SK-N-SH treated with all-trans-retinoic acid at 6 μM for 48 hours (cell line): ENCODE measurements around the gene SCGB3A1.

Source experiments
- ATAC-seq: fragments of 200-7000 bp; cut with Tn5 transposase; 3 replicates; pipeline ENCODE4 v1.9.1; 2020; ENCODE audit warnings: mild to moderate bottlenecking, moderate library complexity
- ARNTL ChIP-seq: fragments of 450-650 bp; formaldehyde crosslinking; IDR thresholded peaks from 2 replicates; pipeline ENCODE4 v1.5.0; 2020; ENCODE audit warnings: low read depth, mild to moderate bottlenecking, moderate library complexity, borderline replicate concordance
- BACH2 ChIP-seq: fragments of 250-450 bp; sonication (Bioruptor Pico); IDR thresholded peaks from 2 replicates; pipeline ENCODE4 v1.9.0; 2021; ENCODE audit warnings: mild to moderate bottlenecking, borderline replicate concordance
- CREB5 ChIP-seq: fragments of 250-450 bp; sonication (Bioruptor Pico); IDR thresholded peaks from 2 replicates; pipeline ENCODE4 v1.5.1; 2020; ENCODE audit warnings: low read depth, mild to moderate bottlenecking, moderate library complexity
- CSDC2 ChIP-seq: fragments of 250-450 bp; sonication (Bioruptor Pico); IDR thresholded peaks from 2 replicates; pipeline ENCODE4 v1.5.0; 2020; ENCODE audit warnings: mild to moderate bottlenecking, moderate library complexity
- ESRRG ChIP-seq: fragments of 250-450 bp; sonication (Bioruptor Pico); IDR thresholded peaks from 2 replicates; pipeline ENCODE4 v1.6.1; 2021; ENCODE audit warnings: mild to moderate bottlenecking
- ISL1 ChIP-seq: fragments of 250-450 bp; sonication (Bioruptor Pico); IDR thresholded peaks from 2 replicates; pipeline ENCODE4 v2.1.2; 2022; ENCODE audit warnings: mild to moderate bottlenecking, moderate library complexity
- OSR1 ChIP-seq: fragments of 250-450 bp; sonication (Bioruptor Pico); IDR thresholded peaks from 2 replicates; pipeline ENCODE4 v1.8.0; 2022; ENCODE audit warnings: moderate library complexity, mild to moderate bottlenecking, inconsistent platforms
- PATZ1 ChIP-seq: fragments of 250-450 bp; sonication (Bioruptor Pico); IDR thresholded peaks from 2 replicates; pipeline ENCODE4 v1.8.0; 2020; ENCODE audit warnings: mild to moderate bottlenecking, moderate library complexity, borderline replicate concordance
- POU6F1 ChIP-seq: fragments of 250-450 bp; sonication (Bioruptor Pico); IDR thresholded peaks from 2 replicates; pipeline ENCODE4 v1.8.0; 2021; ENCODE audit warnings: low read depth, mild to moderate bottlenecking, moderate library complexity, borderline replicate concordance
- PPARA ChIP-seq: fragments of 250-450 bp; sonication (Bioruptor Pico); IDR thresholded peaks from 2 replicates; pipeline ENCODE4 v1.5.0; 2020; ENCODE audit warnings: mild to moderate bottlenecking, borderline replicate concordance
- RARB ChIP-seq: fragments of 250-450 bp; sonication (Bioruptor Pico); IDR thresholded peaks from 2 replicates; pipeline ENCODE4 v1.8.0; 2021; ENCODE audit warnings: mild to moderate bottlenecking, moderate library complexity
- SNAI2 ChIP-seq: fragments of 250-450 bp; sonication (Bioruptor Pico); IDR thresholded peaks from 2 replicates; pipeline ENCODE4 v1.5.0; 2020; ENCODE audit warnings: mild to moderate bottlenecking, moderate library complexity
- TCF4 ChIP-seq: fragments of 250-450 bp; sonication (Bioruptor Pico); IDR thresholded peaks from 2 replicates; pipeline ENCODE4 v1.8.0; 2021; ENCODE audit warnings: mild to moderate bottlenecking, moderate library complexity, borderline replicate concordance
- TOX ChIP-seq: fragments of 250-450 bp; sonication (Bioruptor Pico); IDR thresholded peaks from 2 replicates; pipeline ENCODE4 v1.8.0; 2021; ENCODE audit warnings: mild to moderate bottlenecking, moderate library complexity, borderline replicate concordance
- TSHZ2 ChIP-seq: fragments of 250-450 bp; sonication (Bioruptor Pico); IDR thresholded peaks from 2 replicates; pipeline ENCODE4 v1.5.0; 2020; ENCODE audit warnings: mild to moderate bottlenecking, moderate library complexity
- ZC3H10 ChIP-seq: fragments of 250-450 bp; sonication (Bioruptor Pico); IDR thresholded peaks from 2 replicates; pipeline ENCODE4 v1.5.1; 2021; ENCODE audit warnings: mild to moderate bottlenecking, moderate library complexity
- ZFP3 ChIP-seq: fragments of 250-450 bp; sonication (Bioruptor Pico); IDR thresholded peaks from 2 replicates; pipeline ENCODE4 v1.5.0; 2020; ENCODE audit warnings: mild to moderate bottlenecking, moderate library complexity
- ZNF565 ChIP-seq: fragments of 450-650 bp; formaldehyde crosslinking; conservative IDR thresholded peaks from 2 replicates; pipeline ENCODE4 v1.5.0; 2020; ENCODE audit warnings: low read depth, mild to moderate bottlenecking, moderate library complexity
- ZNF70 ChIP-seq: fragments of 450-650 bp; formaldehyde crosslinking; IDR thresholded peaks from 2 replicates; pipeline ENCODE4 v1.5.0; 2020; ENCODE audit warnings: mild to moderate bottlenecking, moderate library complexity
- ZNF8 ChIP-seq: fragments of 450-650 bp; formaldehyde crosslinking; IDR thresholded peaks from 2 replicates; pipeline ENCODE4 v1.5.0; 2020; ENCODE audit warnings: mild to moderate bottlenecking, moderate library complexity

Gene SCGB3A1

GRCh38 chr5:180618487-180618828 is 27.2 kb upstream of the SCGB3A1 start (continued):
- TF ChIP-seq TSHZ2 (CRISPR knock-in tag) (no peak), ZNF565 (no peak), ISL1 (CRISPR knock-in tag) (no peak), TCF4 (no peak), ZFP3 (CRISPR knock-in tag) (no peak)

- ATAC-seq, result no peak
- TF ChIP-seq TSHZ2 (CRISPR knock-in tag) (no peak), TCF4 (no peak), PPARA (no peak), CSDC2 (no peak), CREB5 (CRISPR knock-in tag) (no peak), ZC3H10 (CRISPR knock-in tag) (no peak), BACH2 (CRISPR knock-in tag) (no peak), ESRRG (CRISPR knock-in tag) (no peak), ZNF70 (CRISPR knock-in tag) (no peak), ZNF8 (no peak)
These were observed 22.5 kb upstream of the SCGB3A1 start for GRCh38 chr5:180613814-180614188.

- TF ChIP-seq BACH2 (CRISPR knock-in tag) (no peak), ZNF70 (CRISPR knock-in tag) (no peak), TOX (CRISPR knock-in tag) (no peak), CREB5 (CRISPR knock-in tag) (no peak), POU6F1 (CRISPR knock-in tag) (no peak), ZNF565 (no peak), ZC3H10 (CRISPR knock-in tag) (no peak), TSHZ2 (CRISPR knock-in tag) (no peak), CSDC2 (no peak), ESRRG (CRISPR knock-in tag) (no peak), RARB (CRISPR knock-in tag) (no peak), PATZ1 (CRISPR knock-in tag) (no peak), OSR1 (no peak), ISL1 (CRISPR knock-in tag) (no peak), SNAI2 (CRISPR knock-in tag) (no peak), ZNF8 (no peak), TCF4 (no peak), PPARA (no peak), ARNTL (CRISPR knock-in tag) (no peak), ZFP3 (CRISPR knock-in tag) (no peak)
- ATAC-seq, result no peak
These were observed 22.0 kb upstream of the SCGB3A1 start for GRCh38 chr5:180613188-180613813.
